Common myeloid progenitor, CD34-positive (primary cell): ENCODE data around the gene GALNT15. TPM values are rescaled to one million over a fixed set of nuclear protein-coding genes. Genes with fewer than 3 reads are reported as not detected.
A peak's percentile ranks its signal among the peaks of the same experiment; 100 is the strongest.

Experiments
- CTCF ChIA-PET: fragments of 350-600 bp; sonication (Branson Sonifier 250); formaldehyde crosslinking; loops from one replicate; lab custom pipeline; 2021; ENCODE audit warnings: antibody characterized with exemption; lab: Charles Lee
- POLR2A ChIA-PET: fragments of 350-600 bp; sonication (Branson Sonifier 250); formaldehyde crosslinking; loops from one replicate; lab custom pipeline; 2021; ENCODE audit warnings: antibody characterized with exemption; lab: Charles Lee
- DNase-seq, 3 donors: peaks; one replicate each; pipeline versions ENCODE4 v3.0.0 to v3.0.0-alpha.2; 2013
- H3K27ac ChIP-seq, 2 experiments: 1 replicate in 1 of 2; 2 replicates in 1 of 2; pipeline ENCODE4 v1.7.0; 2013; ENCODE audit warnings: inconsistent platforms in 2 of 2, low read length in 2 of 2, mild to moderate bottlenecking in 2 of 2, low read depth in 1 of 2, moderate library complexity in 1 of 2; ENCODE audit not compliant: severe bottlenecking in 2 of 2, insufficient read depth in 1 of 2, poor library complexity in 1 of 2
- H3K27me3 ChIP-seq, 5 experiments: replicated peaks in 2 of 5; 1 replicate in 3 of 5; 2 replicates in 2 of 5; pipeline versions ENCODE4 v1.6.1 to v1.7.0; 2013; ENCODE audit warnings: low read length in 4 of 5, mild to moderate bottlenecking in 2 of 5, moderate library complexity in 2 of 5, inconsistent platforms in 1 of 5; ENCODE audit not compliant: insufficient read depth in 5 of 5, control insufficient read depth in 4 of 5
- H3K36me3 ChIP-seq, 4 experiments: 1 replicate in 2 of 4; 2 replicates in 2 of 4; pipeline versions ENCODE4 v1.6.1 to v1.7.0; 2013; ENCODE audit warnings: low read length in 3 of 4, control low read depth in 1 of 4, mild to moderate bottlenecking in 1 of 4; ENCODE audit not compliant: control insufficient read depth in 4 of 4, insufficient read depth in 4 of 4
- H3K4me1 ChIP-seq, 4 experiments: 1 replicate in 3 of 4; 2 replicates in 1 of 4; pipeline versions ENCODE4 v1.6.1 to v1.7.1; 2013; ENCODE audit warnings: low read length in 3 of 4, mild to moderate bottlenecking in 3 of 4, control low read depth in 1 of 4, inconsistent platforms in 1 of 4, moderate library complexity in 1 of 4; ENCODE audit not compliant: control insufficient read depth in 4 of 4, insufficient read depth in 4 of 4; ENCODE audit errors: control extremely low read depth in 1 of 4
- H3K4me3 ChIP-seq, 7 experiments: 1 replicate in 4 of 7; 2 replicates in 3 of 7; pipeline versions ENCODE4 v1.5.1 to v1.7.0; 2013; ENCODE audit warnings: mild to moderate bottlenecking in 7 of 7, low read length in 6 of 7, moderate library complexity in 6 of 7, inconsistent platforms in 2 of 7, low read depth in 2 of 7, control low read depth in 1 of 7; ENCODE audit not compliant: insufficient read depth in 4 of 7, control insufficient read depth in 1 of 7; ENCODE audit errors: extremely low read depth in 1 of 7
- H3K9me3 ChIP-seq, 5 experiments: 1 replicate in 4 of 5; 2 replicates in 1 of 5; pipeline versions ENCODE4 v1.6.1 to v1.7.1; 2013; ENCODE audit warnings: low read length in 4 of 5, mild to moderate bottlenecking in 2 of 5, inconsistent platforms in 1 of 5, low read depth in 1 of 5, moderate library complexity in 1 of 5; ENCODE audit not compliant: control insufficient read depth in 4 of 5, insufficient read depth in 2 of 5; ENCODE audit errors: control extremely low read depth in 1 of 5
- WGBS: methylation state at CpG from one replicate; pipeline ENCODE4 v1.1.5; 2013; ENCODE audit not compliant: insufficient coverage; 5-methylcytosine and 5-hydroxymethylcytosine counted together
- polyA plus RNA-seq: library from polyadenylated mRNA; unstranded; fragments of 120-200 nt; gene quantifications from one replicate; pipeline ENCODE4 v1.2.1, GENCODE V29; 2013

Gene GALNT15, protein sequence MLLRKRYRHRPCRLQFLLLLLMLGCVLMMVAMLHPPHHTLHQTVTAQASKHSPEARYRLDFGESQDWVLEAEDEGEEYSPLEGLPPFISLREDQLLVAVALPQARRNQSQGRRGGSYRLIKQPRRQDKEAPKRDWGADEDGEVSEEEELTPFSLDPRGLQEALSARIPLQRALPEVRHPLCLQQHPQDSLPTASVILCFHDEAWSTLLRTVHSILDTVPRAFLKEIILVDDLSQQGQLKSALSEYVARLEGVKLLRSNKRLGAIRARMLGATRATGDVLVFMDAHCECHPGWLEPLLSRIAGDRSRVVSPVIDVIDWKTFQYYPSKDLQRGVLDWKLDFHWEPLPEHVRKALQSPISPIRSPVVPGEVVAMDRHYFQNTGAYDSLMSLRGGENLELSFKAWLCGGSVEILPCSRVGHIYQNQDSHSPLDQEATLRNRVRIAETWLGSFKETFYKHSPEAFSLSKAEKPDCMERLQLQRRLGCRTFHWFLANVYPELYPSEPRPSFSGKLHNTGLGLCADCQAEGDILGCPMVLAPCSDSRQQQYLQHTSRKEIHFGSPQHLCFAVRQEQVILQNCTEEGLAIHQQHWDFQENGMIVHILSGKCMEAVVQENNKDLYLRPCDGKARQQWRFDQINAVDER
- 0.05 TPM for polyA plus RNA-seq

DNA sequence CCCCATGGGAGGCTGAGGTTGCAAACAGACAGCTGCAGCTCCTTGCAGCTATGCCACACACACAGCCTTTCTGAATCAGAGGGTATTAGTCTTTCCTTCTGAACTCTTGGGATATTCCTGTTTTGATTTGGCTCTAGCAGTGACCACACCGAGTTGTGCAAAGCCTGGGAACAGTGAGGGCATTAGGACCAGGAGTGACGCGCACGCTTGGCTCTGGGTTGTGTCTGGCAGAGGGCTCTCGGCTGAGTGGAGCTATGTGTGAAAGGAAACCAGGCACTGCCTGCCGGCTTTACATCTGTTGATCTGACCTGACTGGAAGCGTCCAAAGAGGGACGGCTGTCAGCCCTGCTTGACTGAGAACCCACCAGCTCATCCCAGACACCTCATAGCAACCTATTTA is at the start of gene GALNT15:
TSS of gene GALNT15 (plus strand) at position 292 of the 400 bp plus-strand sequence. CDS start 472 bp downstream, outside the sequence.
- ChIA-PET POLR2A (interaction anchor here (1.1 kb wide), 1 partner anchor 137 kb away, joined by 5 read pairs; no protein-coding TSS in a partner anchor), CTCF (interaction anchor here (1.2 to 3.5 kb wide), 4 partner anchors 24 to 358 kb away, joined by 3 to 11 read pairs (median 3); no protein-coding TSS in a partner anchor)
- Histone ChIP-seq H3K27me3 (peaks cover 0 to 2% (median 0%) of the 10 kb centered on the region in 5 experiments), H3K9me3 (peaks cover 0 to 6% (median 0%) of the 10 kb centered on the region in 5 experiments), H3K4me3 (no peak within 1 kb of the TSS), H3K4me1 (peaks cover 0 to 4% (median 3%) of the 10 kb centered on the region in 4 experiments), H3K36me3 (no peaks in the 10 kb centered on the region), H3K27ac (no peak within 1 kb of the TSS)
- DNase-seq: peak in 2 of 3 donors; percentile 10 to 21
- 35% methylated on average over 5 of the region's 8 CpGs for WGBS

DNA sequence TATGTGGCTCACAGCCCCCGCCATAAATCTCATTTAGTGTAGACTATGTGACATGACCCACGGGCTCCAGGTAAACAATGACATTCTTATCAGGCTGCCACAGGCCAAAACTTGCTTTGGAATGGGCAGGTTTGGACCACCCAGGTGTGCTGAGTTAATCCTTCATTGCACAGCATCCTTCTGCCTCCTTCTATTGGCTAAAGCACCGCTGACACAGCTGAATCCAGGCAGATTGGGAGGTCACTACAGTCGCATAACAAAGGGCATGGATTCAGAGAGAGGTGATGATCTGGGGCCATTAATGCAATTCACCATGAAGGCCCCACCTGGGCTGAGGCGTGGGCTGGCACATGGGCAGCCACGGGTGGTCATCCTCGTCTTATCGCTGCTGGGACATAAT is 47.8 kb upstream of the GALNT15 start:
- H3K4me3 ChIP-seq: no peak overlapping the region
- H3K27ac ChIP-seq: no peak overlapping the region
- H3K36me3 ChIP-seq: no peaks in the 10 kb centered on the region
- POLR2A ChIA-PET: no interaction called here
- H3K9me3 ChIP-seq: peaks cover 0 to 3% (median 0%) of the 10 kb centered on the region in 5 experiments
- no peak for DNase-seq
- CTCF ChIA-PET: interaction anchor here (1.0 kb wide), 1 partner anchor 21 kb away, joined by 3 read pairs; no protein-coding TSS in a partner anchor
- H3K27me3 ChIP-seq: no peaks in the 10 kb centered on the region
- WGBS: 96% methylated on average over 8 of the region's 8 CpGs
- H3K4me1 ChIP-seq: peaks cover 0 to 7% (median 2%) of the 10 kb centered on the region in 4 experiments

DNA sequence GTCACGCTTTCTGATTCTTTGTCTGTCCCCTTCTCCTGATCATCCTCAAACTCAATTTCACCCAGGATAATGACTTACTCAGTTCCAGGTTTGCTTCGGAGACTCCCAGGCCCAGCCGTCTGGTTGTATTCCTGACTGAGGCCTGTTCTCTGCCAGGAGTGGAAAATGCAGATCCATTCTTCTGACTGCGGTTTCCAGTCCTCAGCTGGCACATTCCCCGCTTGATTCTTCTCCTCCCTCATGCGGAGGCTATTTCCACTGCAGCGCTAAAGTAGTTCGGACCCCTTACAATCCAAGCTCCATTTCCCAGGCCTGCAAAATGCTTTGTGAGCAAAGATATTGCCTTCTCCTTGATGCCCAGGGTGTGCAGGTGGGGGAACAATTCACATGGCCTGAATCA is 47.2 kb upstream of the GALNT15 start:
- Histone ChIP-seq H3K9me3 (peaks cover 0 to 3% (median 0%) of the 10 kb centered on the region in 5 experiments), H3K4me1 (peaks cover 0 to 2% (median under 1%) of the 10 kb centered on the region in 4 experiments), H3K4me3 (no peak overlapping the region), H3K36me3 (no peaks in the 10 kb centered on the region), H3K27ac (no peak overlapping the region), H3K27me3 (no peaks in the 10 kb centered on the region)
- POLR2A ChIA-PET: no interaction called here
- CTCF ChIA-PET: interaction anchor here (1.0 kb wide), 1 partner anchor 21 kb away, joined by 3 read pairs; no protein-coding TSS in a partner anchor
- WGBS: 96% methylated on average over 8 of the region's 8 CpGs
- no peak for DNase-seq

DNA sequence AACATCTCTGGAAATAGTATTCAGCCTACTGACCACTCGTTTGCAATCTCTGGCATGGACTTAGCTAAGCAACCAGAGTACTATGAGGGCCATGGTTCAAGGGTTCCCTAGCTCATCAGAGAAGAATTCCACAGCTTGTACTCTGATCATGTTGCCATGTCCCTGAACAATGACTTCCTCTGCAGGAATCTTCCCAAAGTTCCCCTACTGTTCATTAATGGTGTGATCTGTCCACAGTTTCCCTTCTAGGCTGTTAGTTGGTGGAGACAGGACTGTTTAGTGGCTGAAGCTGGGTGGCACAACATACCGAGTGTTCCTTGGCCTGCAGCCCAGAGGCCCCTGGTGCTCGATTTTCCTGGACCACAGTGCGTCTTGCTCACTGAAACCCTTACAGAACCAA is 44.4 kb upstream of the GALNT15 start:
- Histone ChIP-seq H3K36me3 (no peaks in the 10 kb centered on the region), H3K27me3 (no peaks in the 10 kb centered on the region), H3K27ac (no peak overlapping the region), H3K4me1 (no peaks in the 10 kb centered on the region), H3K9me3 (no peaks in the 10 kb centered on the region), H3K4me3 (no peak overlapping the region)
- CTCF ChIA-PET: interaction anchor here (0.9 to 1.2 kb wide), 2 partner anchors 15 to 43 kb away, joined by 3 read pairs; no protein-coding TSS in a partner anchor
- POLR2A ChIA-PET: no interaction called here
- 70% methylated on average over 4 of the region's 4 CpGs for WGBS
- no peak for DNase-seq

DNA sequence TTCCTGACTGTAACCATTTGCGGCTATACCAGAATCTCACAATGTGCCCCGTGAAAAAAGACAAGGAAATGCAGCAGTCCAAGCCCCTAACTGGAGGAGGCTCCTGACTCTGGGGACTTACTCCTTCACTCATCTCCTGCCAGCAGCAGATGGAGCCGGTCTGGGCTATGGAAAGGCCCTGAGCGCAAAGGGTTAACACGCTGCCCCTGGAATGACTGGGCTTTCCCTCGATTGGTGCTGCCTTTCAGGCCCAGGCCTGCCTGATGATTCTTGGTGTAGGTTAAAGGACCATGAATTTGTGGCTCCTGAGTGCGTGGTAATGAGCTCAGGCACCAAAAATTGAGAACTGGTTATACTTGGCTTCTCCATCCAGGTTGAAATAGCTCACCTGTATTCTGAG is 42.3 kb upstream of the GALNT15 start:
- no peak overlapping the region for H3K27ac ChIP-seq

DNA sequence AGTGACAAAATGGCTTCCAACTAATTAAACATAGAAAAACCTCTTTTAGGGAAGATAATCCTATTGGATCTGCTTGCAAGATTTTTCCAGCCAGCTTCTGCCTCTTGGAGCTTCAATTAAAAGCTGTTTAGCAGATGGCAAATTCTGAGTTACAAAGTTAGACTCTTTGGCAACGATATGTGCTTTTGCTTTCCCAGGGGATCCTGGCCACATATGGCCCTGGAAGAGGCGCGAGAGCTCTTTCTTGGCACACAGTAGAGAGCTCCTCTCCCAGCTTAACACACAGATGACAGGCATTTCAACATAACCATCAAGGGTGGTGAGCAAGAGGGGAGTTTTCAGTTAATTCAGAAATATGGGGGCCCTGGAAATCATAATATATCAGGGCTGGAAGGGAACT is 41.6 kb upstream of the GALNT15 start:
- no peaks in the 10 kb centered on the region for H3K36me3 ChIP-seq
- CTCF ChIA-PET: interaction anchor here (1.0 to 1.5 kb wide), 2 partner anchors 9 to 22 kb away, joined by 5 read pairs; no protein-coding TSS in a partner anchor
- H3K9me3 ChIP-seq: no peaks in the 10 kb centered on the region
- DNase-seq: no peak
- H3K4me3 ChIP-seq: no peak overlapping the region
- no peaks in the 10 kb centered on the region for H3K27me3 ChIP-seq
- POLR2A ChIA-PET: interaction anchor here (0.7 kb wide), 1 partner anchor 87 kb away, joined by 3 read pairs; no protein-coding TSS in a partner anchor
- WGBS: 60% methylated on average over 1 of the region's 3 CpGs
- no peak overlapping the region for H3K27ac ChIP-seq
- H3K4me1 ChIP-seq: no peaks in the 10 kb centered on the region

More for the DNA sequence above, 42.3 kb upstream of the GALNT15 start:
- POLR2A ChIA-PET: no interaction called here
- no peak for DNase-seq
- Histone ChIP-seq H3K27me3 (no peaks in the 10 kb centered on the region), H3K4me3 (no peak overlapping the region), H3K36me3 (no peaks in the 10 kb centered on the region), H3K4me1 (no peaks in the 10 kb centered on the region), H3K9me3 (no peaks in the 10 kb centered on the region)
- 91% methylated on average over 7 of the region's 7 CpGs for WGBS
- CTCF ChIA-PET: interaction anchor here (1.5 kb wide), 1 partner anchor 22 kb away, joined by 5 read pairs; no protein-coding TSS in a partner anchor
